NCI-H526 treated with DMSO at 0.1 percent for 48 hours (cell line): Measurements from ENCODE around the gene MYL4.
"Not testable (repeated sequence)": the region's sequence is repeated elsewhere in the genome, so short reads cannot be mapped to it uniquely, and the experiment has no call there.

ENCODE experiments used
- DNase-seq: peaks from one replicate; lab custom pipeline; 2025; lab: John Stamatoyannopoulos, UW

Gene MYL4

DNA sequence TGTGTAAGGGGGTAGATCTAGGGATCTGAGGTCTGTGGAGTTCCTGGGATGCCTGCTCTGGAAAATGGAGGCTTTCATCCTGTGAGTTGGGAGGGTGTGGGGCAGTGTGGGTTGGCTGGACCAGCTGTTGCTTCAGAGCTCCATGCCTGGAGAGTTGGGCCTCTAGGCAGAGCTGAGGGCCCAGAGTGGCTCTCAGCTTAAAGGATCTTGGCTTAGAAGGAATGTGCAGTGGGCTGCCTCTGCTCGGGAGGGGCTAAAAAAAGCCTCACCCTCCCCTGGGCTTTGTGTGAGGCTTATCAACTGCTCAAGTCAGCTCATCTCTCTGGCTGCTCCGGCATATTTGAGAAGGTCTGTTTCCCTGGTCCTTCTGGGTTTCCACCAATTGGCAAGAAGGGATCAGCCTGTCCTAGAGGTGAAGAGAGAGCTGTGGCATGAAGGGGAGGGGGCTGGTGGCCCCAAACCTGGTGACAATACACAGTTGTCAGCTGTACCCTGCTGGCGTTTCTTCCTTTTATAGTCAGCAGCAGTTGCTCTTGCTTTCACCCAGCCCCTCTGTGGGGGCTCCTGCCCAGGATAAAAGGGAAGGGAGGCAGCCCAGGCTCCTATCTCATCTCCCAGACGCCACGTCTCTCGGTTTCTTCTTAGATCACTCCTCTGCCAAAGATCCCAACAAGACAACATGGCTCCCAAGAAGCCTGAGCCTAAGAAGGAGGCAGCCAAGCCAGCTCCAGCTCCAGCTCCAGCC is at the start of gene MYL4:
Gene MYL4, plus strand, starts transcription at position 605 of the 745 bp plus-strand sequence. Its CDS starts 75 bp downstream, at position 680.
- no peak for DNase-seq

DNA sequence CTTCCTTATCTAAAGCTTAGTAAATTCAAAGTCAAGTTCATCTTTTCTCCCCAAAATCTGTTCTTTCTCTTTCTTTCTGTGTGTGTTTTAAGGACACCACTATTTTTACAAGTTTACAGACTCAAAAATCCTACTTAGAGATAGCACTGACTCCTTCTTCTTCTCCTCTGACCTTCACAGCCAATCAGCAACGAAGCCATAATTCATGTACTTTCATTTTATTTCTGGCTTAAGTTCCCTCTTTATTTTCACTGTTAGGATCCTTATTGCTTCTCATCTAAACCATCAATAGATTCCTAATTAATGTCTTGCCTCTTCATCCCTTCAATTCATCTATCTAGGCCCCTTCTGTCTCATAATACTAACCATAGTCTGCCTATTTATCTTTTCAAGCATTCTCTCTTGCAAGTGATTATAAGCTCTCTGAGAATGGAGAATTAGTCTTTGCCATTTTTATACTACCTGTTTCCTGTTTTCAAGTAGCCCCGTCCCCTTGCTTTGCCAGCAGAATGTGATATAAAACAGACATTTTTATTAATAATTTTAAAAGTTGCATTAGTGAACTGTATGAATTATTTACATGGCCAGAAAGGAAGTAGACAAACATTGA is 47.0 kb upstream of the MYL4 start:
- no peak for DNase-seq

DNA sequence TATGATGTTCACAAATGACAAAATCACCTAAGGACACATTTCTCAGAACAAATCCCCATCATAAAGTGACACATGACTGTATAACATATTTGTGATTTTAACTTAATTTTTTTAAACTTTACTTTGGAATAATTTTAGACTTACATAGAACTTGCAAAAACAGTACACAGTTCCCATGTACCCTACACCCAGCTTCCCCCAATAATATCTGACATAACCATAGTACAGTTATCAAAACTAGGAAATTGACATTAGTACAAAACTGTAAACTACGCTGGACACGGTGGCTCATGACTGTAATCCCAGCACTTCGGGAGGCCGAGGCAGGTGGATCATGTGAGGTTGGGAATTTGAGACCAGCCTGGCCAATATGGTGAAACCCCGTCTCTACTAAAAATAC is 44.9 kb upstream of the MYL4 start:
- no peak for DNase-seq

DNA sequence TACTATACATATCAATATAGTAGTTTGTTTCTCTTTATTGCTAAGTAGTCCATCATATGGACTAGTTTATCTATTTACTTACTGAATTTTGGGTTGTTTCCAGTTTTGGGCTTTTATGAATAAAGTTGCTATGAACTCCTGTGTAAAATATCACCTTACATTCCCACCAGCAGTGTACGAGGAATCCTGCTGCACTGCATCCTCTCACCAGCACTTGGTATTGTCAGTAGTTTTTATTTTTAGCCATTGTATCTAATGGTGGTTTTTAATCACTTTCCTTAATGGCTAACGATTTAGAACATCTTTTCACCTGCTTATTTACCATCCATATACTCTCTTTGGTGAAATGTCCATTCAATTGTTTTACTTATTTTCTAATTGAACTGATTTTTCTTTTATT is 44.0 kb upstream of the MYL4 start:
- DNase-seq = no peak

DNA sequence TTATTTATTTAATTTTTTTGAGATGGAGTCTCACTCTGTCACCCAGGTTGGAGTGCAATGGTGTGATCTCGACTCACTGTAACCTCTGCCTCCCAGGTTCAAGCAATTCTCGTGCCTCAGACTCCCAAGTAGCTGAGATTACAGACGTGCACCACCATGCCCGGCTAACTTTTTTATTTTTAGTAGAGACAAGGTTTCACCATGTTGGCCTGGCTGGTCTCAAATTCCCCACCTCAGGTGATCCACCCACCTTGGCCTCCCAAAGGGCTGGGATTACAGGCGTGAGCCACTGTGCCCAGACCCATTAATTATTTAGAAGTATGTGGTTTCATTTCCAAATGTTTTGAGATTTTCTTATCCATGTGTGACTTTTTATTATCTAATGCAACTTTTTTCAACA is 42.3 kb upstream of the MYL4 start:
- not testable (repeated sequence) for DNase-seq

DNA sequence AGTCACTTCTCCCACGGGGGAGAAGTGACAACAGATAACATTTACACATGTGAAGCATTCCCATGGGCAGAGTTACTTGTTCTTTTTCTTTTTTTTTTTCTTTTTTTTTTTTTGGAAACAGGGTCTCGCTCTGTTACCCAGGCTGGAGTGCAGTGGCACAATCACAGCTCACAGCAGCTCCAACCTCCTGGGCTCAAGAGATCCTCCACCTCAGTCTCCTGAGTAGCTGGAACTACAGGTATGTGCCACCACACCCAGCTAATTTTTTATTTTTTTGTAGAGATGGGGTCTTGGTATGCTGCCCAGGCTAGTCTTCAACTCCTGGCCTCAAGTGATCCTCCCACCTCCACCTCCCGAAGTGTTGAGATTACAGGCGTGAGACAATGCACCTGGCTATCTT is 40.3 kb upstream of the MYL4 start:
- not testable (repeated sequence) for DNase-seq

DNA sequence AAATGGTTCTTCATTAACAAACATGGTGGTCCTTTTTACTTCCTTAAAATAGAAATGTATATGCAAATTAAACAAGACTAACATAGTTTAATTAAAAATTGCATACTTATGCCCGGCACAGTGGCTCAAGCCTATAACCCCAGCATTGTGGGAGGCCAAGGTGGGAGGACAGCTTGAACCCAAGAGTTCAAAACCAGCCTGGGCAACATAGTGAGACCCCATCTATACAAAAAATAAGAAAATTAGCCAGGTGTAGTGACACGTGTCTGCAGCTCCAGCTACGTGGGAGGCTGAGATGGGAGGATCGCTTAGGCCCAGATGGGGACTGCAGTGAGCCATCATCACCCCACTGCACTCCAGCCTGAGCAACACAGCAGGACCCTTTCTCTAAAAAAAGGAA is 38.4 kb upstream of the MYL4 start:
- DNase-seq = no peak

DNA sequence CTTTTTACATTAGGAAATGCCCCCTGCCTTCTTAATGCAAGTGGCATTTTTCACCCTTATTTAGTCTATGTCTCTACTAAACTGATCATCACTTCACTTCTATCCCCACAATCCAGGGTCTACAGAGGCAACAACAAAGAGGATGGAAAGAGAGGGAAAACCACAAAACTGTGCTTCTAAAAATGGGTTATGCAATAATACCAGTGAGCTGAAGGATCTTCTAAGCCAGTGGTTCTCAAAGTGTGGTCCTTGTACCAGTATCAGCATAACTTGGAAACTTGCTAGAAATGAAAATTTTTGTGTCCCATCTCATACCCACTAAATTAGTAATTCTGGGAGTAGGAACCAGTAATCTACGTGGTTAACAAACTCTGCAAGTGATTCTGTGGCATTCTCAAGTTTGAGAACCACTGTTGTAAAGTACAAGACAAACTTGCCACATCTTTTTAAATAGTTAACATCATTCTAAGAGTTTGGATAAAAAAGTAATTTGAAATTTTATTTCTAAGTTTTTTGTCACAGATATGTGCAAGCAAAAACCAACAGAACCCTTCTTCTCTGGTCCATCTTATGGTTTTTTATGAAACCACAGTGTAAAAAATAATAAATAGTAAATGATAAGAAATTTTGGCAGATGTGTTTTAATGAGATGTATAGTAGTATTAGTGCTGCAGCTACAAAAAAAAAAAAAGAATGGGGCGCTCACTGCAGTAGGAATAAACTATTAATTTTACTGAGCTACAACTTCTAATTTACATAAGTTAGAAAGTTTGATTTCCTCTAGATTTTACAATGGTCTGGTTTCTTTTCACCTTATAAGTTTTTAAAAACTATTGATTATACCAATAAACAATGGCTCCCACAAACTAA is 36.2 kb upstream of the MYL4 start:
- DNase-seq = no peak

DNA sequence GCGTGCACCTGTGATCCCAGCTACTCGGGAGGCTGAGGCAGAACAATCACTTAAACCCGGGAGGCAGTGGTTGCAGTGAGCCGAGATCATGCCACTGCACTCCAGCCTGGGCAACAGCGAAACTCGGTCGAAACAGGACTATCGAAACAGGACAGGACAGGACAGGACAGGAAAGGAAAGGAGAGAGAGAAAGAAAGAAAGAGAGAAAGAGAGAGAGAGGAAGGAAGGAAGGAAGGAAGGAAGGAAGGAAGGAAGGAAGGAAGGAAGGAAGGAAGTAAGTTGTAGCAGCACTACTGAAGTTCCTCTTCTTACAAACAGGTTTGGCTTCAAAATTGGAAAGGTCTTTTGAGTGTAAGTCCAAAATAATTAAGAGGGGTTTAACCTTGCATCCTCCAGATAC is 34.3 kb upstream of the MYL4 start:
- DNase-seq = not testable (repeated sequence)

DNA sequence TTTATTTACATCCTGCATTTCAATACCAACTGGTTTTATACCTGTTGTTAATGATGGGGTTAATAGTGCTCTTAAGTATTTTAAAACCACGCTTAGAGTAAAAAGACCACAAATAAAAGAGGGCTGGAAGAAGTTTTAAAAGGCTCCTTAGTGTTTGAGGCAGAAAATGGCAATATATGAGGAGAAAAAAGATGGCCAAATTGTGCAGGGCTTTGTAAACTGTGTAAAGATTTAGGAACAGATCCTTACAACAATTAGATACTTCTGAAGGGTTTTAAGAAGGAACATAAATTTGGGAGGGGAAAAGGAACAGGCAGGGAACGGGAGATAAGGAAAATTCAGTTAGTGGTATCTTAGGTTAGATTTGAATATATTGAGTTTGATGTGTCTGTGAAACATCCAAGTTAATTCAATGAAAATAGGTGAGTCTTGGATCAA is 32.7 kb upstream of the MYL4 start:
- peak; percentile 87 for DNase-seq

DNA sequence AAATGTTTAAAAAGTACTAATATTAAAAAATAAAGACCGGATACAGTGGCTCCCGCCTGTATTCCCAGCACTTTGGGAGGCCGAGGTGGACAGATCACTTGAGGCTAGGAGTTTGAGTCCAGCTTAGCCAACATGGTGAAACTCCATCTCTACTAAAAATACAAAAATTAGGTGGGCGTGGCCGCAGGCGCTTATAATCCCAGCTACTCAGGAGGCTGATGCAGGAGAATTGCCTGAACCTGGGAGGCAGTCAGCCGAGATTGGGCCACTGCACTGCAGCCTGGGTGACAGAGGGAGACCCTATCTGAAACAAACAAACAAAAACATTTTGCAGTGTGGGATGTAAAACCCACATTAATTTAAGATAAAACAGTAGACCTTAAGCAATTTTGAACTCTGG is 31.9 kb upstream of the MYL4 start:
- no peak for DNase-seq

DNA sequence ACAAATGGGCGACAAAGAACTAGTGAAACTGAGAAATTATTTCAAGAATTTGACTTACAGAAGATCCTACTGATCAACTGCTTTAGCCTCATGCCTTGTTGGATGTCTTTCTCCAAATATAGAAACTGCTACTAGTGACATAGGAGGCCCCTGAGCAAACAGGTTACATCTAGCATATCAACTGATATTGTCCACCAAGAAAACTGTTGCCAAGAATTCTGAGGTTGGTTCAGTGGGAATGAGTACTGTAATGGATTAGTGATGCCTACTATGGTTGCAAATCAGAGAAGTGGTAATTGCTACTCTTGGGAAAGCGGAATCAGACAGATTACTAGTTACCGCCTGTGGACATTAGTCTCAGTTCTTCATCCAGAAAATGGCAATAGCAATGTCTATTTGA is 30.0 kb upstream of the MYL4 start:
- no peak for DNase-seq

DNA sequence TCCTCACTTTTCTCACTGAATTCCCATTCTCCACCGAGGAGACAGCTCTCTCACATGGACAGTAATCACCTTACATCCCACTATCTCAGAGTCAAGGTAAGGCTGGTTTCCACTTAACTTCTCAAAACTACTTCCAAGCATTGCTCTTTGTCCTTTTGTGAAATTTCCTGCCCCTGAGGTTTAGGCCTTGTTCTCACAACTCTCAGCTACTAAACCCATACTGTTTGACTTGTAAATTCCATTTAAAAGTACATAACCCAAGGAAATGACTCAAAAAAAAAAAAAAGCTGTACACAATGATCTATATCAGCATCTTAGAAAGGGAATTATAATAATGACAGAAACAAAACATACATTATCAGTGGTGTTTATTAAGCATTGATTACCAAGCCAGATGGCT is 28.8 kb upstream of the MYL4 start:
- no peak for DNase-seq

DNA sequence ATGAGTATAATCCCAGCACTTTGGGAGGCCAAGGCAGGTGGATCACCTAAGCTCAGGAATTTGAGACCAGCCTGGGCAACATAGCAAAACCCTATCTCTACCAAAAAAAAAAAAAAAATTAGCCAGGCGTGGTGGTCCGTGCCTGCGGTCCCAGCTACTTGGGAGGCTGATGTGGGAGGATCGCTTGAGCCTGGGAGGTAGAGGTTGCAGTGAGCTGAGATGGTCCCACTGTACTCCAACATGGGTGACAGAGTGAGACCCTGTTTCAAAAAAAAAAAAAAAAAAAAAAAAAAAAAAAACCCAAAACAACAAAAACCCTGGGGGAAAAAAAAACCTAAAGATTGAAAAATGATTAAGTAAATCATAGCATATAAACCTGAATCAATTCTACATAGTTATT is 28.2 kb upstream of the MYL4 start:
- not testable (repeated sequence) for DNase-seq

DNA sequence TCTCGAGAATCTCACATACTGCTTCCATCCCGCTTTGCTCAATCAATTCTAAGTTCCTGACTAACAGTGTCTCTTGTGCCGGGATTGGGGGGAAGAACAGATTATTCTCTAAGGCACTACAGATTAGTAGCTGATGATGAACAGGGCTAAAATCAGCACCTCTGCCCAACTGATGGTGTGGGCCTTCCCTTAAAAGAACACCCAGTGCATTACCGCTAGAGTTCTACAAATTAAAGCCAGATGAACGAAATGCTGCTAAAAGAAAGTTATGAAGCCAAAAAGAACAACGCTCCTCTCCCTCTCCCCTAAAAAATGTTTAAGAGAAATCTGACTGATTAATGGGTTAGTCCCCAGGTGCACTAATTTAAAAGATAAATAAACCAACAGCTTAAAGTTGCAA is 24.5 kb upstream of the MYL4 start:
- DNase-seq = no peak

DNA sequence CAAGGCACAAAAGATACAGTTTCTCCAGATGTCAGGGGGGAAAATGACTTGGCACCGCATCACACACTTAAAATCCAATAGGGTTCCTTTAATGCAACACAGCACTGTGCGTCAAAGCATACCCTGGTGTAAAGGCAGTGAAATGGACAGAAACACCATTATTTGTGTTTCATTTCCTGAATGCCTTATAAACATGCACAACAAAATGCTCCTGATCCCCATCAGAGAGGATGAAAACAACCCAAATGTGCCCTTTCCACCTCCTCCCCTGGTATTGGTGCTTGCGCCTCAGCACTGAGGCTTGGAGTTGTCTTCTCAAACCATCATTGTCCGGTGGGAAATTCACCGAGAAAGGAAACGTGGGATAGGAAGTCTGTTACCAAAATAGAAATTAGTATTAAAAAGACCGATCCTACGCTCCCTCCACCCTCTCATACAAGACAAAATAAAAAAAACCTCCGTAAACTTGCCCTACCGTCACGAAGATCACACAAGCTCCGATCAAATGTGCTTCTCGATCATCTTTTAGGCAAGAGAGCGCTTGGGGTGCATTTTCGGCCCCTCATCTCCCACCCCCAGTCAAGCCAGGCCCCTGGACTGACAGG is 20.8 kb upstream of the MYL4 start:
- DNase-seq = peak; percentile 63

DNA sequence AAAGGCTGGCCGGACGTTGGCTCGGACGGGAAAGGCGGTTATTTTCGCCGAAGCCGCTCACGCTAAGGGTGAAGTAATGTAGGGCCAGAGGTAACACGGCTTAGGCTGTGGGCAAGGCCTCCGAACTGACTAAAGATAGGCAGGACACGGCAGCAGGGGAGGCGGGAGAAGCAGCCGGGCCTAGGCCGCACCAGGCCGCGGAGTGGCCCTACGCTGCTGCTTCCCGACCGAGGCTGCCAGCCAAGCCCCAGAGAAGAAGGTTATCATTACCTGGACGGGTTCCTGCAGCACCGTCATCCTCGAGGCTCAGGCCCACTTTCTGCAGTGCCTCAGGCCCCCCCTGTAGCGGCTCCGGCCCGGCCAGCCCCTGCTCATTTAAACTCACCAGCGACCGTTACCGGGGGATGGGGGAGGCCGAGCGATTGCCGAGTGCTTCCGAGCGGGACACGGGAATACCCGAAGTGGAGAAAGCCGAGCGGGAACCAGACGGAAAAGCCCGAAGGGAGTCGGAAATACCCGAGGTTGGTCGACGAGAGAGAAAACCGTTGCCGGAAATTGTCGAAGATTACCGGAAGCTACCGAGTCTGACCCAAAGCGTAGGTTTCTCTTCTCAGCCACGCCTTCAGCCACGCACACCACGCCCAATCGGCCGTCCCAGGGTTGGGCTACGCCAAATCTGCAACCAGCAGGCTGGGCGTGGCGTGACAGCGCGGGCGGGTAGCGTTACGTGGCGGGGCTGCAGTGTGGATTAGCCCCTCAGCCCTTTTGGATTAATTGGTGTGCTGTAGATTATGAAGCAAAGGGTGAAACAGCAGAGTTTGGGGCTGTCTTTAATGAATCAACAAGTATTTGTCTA is 20.0 kb upstream of the MYL4 start, which contains the start of gene CDC27:
Gene CDC27, minus strand, starts transcription at position 420 of the 856 bp plus-strand sequence. Its CDS starts 123 bp downstream, at position 297.
- peak; percentile 98 for DNase-seq

DNA sequence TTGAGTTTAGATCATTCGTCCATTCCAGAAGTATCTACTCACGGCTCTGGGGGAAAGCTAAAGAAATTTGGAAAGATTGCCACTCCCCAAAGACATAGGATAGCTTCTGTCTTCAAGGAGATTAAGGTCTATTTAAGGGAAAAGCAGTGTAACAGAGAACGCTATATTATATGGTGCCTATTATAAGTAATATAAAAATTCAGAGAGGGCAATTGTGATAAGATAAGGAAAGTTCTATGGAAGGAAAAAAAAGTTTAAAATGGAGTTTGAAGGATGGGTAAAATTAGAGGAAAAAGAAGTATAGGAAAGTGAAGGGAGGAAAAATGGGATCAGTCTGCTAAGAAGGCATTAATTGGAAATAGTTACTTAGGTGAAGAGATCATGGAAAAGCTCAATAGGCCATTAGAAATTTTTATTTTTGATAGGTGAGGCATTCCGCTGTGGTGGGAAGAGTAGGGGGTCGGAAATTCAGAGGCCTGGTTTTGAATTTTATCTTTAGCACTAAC is 19.4 kb upstream of the MYL4 start:
- DNase-seq = no peak

DNA sequence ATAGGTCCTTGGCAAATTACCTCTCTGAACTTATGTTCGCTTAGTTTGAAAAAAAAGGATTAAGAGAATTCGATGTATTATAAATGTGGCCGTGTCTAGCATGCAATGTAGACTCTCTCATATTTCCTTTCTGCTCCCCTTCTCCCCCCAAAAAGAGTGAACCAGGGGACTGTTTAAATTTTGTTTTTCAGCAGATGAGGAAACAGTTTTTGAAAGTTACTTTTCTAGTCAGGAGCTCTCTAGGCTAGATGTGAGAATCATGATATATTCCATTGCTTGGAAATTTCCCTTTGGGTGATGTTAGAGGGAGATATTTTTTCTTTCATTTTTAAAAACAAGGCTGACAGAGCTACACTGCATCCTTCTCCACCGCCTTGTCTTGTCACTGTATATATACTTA is 18.9 kb upstream of the MYL4 start:
- DNase-seq = no peak

DNA sequence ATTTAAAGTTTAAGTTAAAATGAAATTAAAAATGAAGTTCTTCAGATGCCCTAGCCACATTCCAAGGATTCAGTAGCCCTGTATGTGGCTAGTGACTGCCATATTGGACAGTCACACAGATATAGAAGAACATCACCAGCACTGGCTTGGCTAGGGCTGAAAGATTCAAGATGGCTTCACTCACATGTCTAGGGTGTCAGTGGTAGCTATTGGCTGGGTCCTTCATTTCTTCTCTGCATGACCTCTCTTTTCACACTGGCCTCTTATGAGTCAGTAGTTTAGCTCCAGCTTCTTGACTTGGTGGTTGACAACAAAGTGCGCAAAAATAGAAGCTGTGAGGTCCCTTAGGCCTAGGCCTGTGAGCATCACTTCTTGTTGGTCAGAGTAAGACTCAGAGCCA is 18.4 kb upstream of the MYL4 start:
- DNase-seq = no peak

DNA sequence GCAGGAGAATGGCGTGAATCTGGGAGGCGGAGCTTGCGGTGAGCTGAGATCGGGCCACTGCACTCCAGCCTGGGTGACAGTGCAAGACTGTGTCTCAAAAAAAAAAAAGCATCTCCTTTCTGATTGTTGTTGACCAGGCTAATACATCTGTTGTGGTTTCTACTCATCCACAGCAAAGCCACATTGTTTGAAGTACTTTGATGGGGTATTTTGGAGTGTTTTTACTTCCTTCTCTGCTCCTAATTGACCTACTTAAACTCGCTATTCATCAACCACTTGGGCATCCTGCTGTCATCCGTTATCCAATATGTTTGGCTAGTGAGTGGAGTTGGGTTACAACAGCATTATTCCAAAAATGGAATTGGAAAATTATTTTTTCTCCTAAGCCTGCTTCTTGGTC is 16.6 kb upstream of the MYL4 start:
- no peak for DNase-seq
